Body of pancreas (tissue), 4 donors: Measurements from ENCODE around the gene PTPRD. TPM values are rescaled to one million over a fixed set of nuclear protein-coding genes. Genes with fewer than 3 reads are reported as not detected.

Experiments used
- ATAC-seq: fragments of 150-250 bp; one replicate; pipeline ENCODE4 v1.9.1; 2016
- DNase-seq, 4 donors: peaks; one replicate each; pipeline ENCODE4 v3.0.0-alpha.2; 2019
- H3K27ac ChIP-seq, 4 donors: fragments of 200-600 bp; sonication (generic); 1 replicate in 3 of 4; 2 replicates in 1 of 4; pipeline versions ENCODE4 v1.5.1 to v1.6.1; 2016 to 2019; ENCODE audit warnings: mild to moderate bottlenecking in 1 of 4, mixed read lengths in 1 of 4, moderate library complexity in 1 of 4
- H3K27me3 ChIP-seq, 2 donors: fragments of 200-600 bp; sonication (generic); one replicate each; pipeline ENCODE4 v1.6.0; 2016; ENCODE audit warnings: mild to moderate bottlenecking in 1 of 2
- H3K36me3 ChIP-seq, 2 donors: fragments of 200-600 bp; sonication (generic); replicated peaks in 1 of 2; 2 replicates each; pipeline ENCODE4 v1.5.1; 2016; ENCODE audit warnings: low read depth in 2 of 2; ENCODE audit not compliant: insufficient read depth in 1 of 2
- H3K4me1 ChIP-seq: fragments of 200-600 bp; sonication (generic); one replicate; pipeline ENCODE4 v1.6.0; 2016
- H3K4me3 ChIP-seq, 2 donors: fragments of 200-600 bp; sonication (generic); 1 replicate in 1 of 2; 2 replicates in 1 of 2; pipeline ENCODE4 v1.5.1; 2016 to 2019
- H3K9me3 ChIP-seq, 3 donors: fragments of 200-600 bp; sonication (generic); 1 replicate in 2 of 3; 2 replicates in 1 of 3; pipeline ENCODE4 v1.5.1; 2016
- POLR2A ChIP-seq, 3 donors: fragments of 450-650 bp; IDR thresholded peaks; one replicate each; pipeline ENCODE4 v1.6.1; 2016; ENCODE audit warnings: antibody characterized with exemption in 3 of 3, mild to moderate bottlenecking in 2 of 3
- WGBS, 2 donors: methylation state at CpG; one replicate each; pipeline ENCODE4 v1.1.5; 2017; 5-methylcytosine and 5-hydroxymethylcytosine counted together
- intact Hi-C: fragments of 100-400 bp; cut with DNase I; formaldehyde crosslinking; loops from one replicate; pipeline ENCODE4 v1.15.1; 2023
- total RNA-seq, 2 donors: library from RNA; depleted of rRNA; stranded (reverse); fragments of >200 nt; gene quantifications; one replicate each; pipeline ENCODE4 v1.1.0, GENCODE V29; 2016
- TF ChIP-seq, protein P1 (sequence below), 7 experiments: fragments of 450-650 bp in 4 of 7; fragments of 200-600 bp in 3 of 7; sonication (generic) in 3 of 7; IDR thresholded peaks; one replicate each; pipeline ENCODE4 v1.5.1; 2016 to 2019; ENCODE audit warnings: antibody characterized with exemption in 7 of 7

Gene PTPRD
- total RNA-seq, 2 donors from 2014 or later: 4.3 to 4.9 TPM

DNA sequence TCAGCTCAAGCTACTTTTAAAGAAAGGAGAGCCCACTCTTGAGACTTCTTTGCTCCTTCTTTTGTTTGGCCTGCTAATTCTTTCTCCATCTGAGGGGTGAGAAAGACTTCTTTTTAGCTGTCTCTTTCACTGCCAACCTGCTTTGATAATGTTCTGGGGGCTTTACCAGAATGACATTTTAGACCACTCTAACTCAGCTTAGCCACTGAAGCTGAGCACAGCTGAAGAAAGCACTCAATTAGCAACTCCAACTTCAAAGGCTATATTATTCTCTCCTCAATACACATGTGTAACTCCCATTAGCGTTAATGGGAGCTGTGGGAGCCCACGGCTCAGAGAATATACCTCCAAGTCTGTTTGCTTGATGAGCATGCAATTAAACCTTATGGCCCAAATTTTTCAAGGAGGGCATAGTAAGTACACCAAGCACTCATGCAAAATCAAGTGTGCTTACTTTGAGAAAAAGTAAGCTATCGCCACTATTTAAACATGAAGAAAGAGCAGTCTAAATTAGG is 1997.8 kb downstream of the PTPRD start:
- ATAC-seq: no peak
- DNase-seq: no peak
- Histone ChIP-seq H3K4me3 (no peak overlapping the region), H3K4me1 (no peaks in the 10 kb centered on the region), H3K27ac (no peak overlapping the region), H3K27me3 (no peaks in the 10 kb centered on the region), H3K36me3 (no peaks in the 10 kb centered on the region), H3K9me3 (no peaks in the 10 kb centered on the region)
- WGBS, 2 donors: 72 to 76% methylated on average over 3 of the region's 3 CpGs
- intact Hi-C loops: no loop called here
- TF ChIP-seq, protein P1, sequence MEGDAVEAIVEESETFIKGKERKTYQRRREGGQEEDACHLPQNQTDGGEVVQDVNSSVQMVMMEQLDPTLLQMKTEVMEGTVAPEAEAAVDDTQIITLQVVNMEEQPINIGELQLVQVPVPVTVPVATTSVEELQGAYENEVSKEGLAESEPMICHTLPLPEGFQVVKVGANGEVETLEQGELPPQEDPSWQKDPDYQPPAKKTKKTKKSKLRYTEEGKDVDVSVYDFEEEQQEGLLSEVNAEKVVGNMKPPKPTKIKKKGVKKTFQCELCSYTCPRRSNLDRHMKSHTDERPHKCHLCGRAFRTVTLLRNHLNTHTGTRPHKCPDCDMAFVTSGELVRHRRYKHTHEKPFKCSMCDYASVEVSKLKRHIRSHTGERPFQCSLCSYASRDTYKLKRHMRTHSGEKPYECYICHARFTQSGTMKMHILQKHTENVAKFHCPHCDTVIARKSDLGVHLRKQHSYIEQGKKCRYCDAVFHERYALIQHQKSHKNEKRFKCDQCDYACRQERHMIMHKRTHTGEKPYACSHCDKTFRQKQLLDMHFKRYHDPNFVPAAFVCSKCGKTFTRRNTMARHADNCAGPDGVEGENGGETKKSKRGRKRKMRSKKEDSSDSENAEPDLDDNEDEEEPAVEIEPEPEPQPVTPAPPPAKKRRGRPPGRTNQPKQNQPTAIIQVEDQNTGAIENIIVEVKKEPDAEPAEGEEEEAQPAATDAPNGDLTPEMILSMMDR (IDR thresholded peaks at IDR 0.05): no peak
- TF ChIP-seq POLR2A (IDR thresholded peaks at IDR 0.05): no peak

DNA sequence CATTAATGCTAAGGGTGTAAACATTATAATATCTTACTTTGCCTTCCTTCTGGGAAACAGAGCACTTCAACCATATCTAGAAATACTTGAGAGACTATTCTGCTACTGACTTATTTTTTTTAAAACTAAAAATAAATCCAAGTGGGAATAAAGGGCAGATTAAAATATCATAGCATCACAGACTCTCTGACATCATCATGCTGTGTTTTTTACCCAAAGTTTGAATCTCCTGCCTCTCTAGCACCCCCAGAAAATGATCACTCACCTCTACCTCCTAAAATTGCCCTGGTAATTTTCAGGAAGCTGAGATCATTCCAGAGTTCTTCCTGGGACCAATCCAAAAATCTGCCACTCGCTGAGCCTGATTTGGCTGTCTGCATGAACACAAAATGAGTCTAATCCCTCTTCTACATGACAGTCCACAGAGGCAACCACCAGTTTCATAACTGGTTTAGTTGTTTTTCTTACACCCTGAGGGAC is 1999.4 kb downstream of the PTPRD start:
- DNase-seq (no peak), ATAC-seq (no peak)
- TF ChIP-seq, protein P1 (IDR thresholded peaks at IDR 0.05): no peak
- TF ChIP-seq POLR2A (IDR thresholded peaks at IDR 0.05): no peak
- Histone ChIP-seq H3K27me3 (no peaks in the 10 kb centered on the region), H3K27ac (no peak overlapping the region), H3K36me3 (no peaks in the 10 kb centered on the region), H3K9me3 (no peaks in the 10 kb centered on the region), H3K4me3 (no peak overlapping the region), H3K4me1 (no peaks in the 10 kb centered on the region)
- intact Hi-C loops: no loop called here
- 48 to 57% methylated on average over 1 of the region's 1 CpG for WGBS, 2 donors

DNA sequence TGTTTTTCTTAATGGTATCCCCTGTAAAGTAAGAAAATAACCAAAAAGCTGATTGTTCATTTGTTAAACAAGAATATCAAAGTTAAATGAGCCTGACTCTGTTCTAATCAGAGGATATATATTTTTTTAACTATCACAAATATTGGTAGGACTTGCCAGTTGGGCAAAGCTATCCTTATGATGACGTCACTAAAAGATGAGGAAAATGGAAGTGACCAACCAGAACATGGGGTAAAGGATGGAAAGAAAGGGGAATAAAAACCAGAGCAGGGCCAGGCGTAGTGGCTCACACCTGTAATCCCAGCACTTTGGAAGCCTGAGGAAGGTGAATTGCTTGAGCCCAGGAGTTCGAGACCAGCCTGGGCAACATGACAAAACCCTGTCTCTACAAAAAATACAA is 2001.6 kb downstream of the PTPRD start:
- intact Hi-C loops: no loop called here
- no peak for ATAC-seq
- no peak for TF ChIP-seq POLR2A (IDR thresholded peaks at IDR 0.05)
- TF ChIP-seq, protein P1 (IDR thresholded peaks at IDR 0.05): no peak

GRCh38 chr9:8610256-8610655 is 2002.5 kb downstream of the PTPRD start:
- no peak overlapping the region for H3K27ac ChIP-seq
- H3K4me1 ChIP-seq: no peaks in the 10 kb centered on the region
- no peaks in the 10 kb centered on the region for H3K27me3 ChIP-seq
- H3K9me3 ChIP-seq: no peaks in the 10 kb centered on the region
- DNase-seq: no peak
- TF ChIP-seq, protein P1 (IDR thresholded peaks at IDR 0.05): no peak
- no peak for TF ChIP-seq POLR2A (IDR thresholded peaks at IDR 0.05)
- intact Hi-C loops: no loop called here
- WGBS, 2 donors: 74 to 80% methylated on average over 3 of the region's 3 CpGs
- no peaks in the 10 kb centered on the region for H3K36me3 ChIP-seq
- no peak for ATAC-seq
- no peak overlapping the region for H3K4me3 ChIP-seq

More for the DNA sequence above, 2001.6 kb downstream of the PTPRD start:
- Histone ChIP-seq H3K27ac (no peak overlapping the region), H3K4me3 (no peak overlapping the region), H3K27me3 (no peaks in the 10 kb centered on the region), H3K36me3 (no peaks in the 10 kb centered on the region), H3K9me3 (no peaks in the 10 kb centered on the region), H3K4me1 (no peaks in the 10 kb centered on the region)
- 64 to 72% methylated on average over 3 of the region's 3 CpGs for WGBS, 2 donors
- no peak for DNase-seq

DNA sequence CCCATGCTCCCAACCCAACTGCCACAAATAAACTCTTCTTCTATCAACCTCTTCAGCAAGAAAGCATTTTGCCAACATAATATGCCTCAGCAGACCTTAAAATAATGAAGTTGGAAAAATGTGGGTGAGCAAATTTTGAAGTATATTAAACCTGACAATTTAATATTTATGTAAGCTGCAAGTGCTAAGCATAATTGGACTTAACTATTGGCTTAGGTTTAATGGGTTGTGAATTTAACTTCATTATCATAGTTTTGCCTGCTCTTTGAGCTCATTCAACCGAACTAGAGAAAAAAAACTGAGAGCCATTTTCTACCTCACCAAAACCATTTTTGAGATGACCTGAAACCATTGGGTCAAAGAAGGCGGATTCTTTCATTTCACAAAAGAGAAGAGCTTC is 2007.7 kb downstream of the PTPRD start:
- Histone ChIP-seq H3K4me1 (no peaks in the 10 kb centered on the region), H3K4me3 (no peak overlapping the region), H3K27me3 (no peaks in the 10 kb centered on the region), H3K9me3 (no peaks in the 10 kb centered on the region), H3K36me3 (no peaks in the 10 kb centered on the region), H3K27ac (no peak overlapping the region)
- 64 to 73% methylated on average over 2 of the region's 2 CpGs for WGBS, 2 donors
- intact Hi-C loops: no loop called here
- no peak for TF ChIP-seq POLR2A (IDR thresholded peaks at IDR 0.05)
- TF ChIP-seq, protein P1 (IDR thresholded peaks at IDR 0.05): no peak
- ATAC-seq: no peak
- DNase-seq: no peak
